ENCODE data around the gene HOXC4.

- no peak for TF ChIP-seq CTCF (IDR thresholded peaks at IDR 0.05)
- TF ChIP-seq POLR2A (IDR thresholded peaks at IDR 0.05): no peak
These were observed at the start of gene HOXC4 for GRCh38 chr12:54053751-54054741.
